GM10248 (cell line): ENCODE data around the gene GABRB3.

Experiments used
- CTCF ChIA-PET: fragments of 300-600 bp; sonication (Branson Sonifier 250); formaldehyde crosslinking; extraction: SDS; loops from one replicate; lab custom pipeline; 2021; ENCODE audit warnings: antibody characterized with exemption; lab: Yijun Ruan, JAX
- POLR2A ChIA-PET: fragments of 350-650 bp; sonication (Branson Sonifier 250); formaldehyde crosslinking; extraction: SDS; loops from one replicate; lab custom pipeline; 2020; ENCODE audit warnings: antibody characterized with exemption; lab: Yijun Ruan, JAX
- DNase-seq: peaks from one replicate; pipeline ENCODE4 v3.0.0; 2012; ENCODE audit errors: extremely low spot score
- CTCF ChIP-seq: IDR thresholded peaks from 2 replicates; pipeline ENCODE4 v1.5.1; 2012; ENCODE audit warnings: mild to moderate bottlenecking, low read depth; ENCODE audit errors: extremely low read depth, missing control alignments, control extremely low read depth

The GABRB3 gene

GRCh38 chr15:26656080-26656479, 116.8 kb downstream of the GABRB3 start:
- no peak for DNase-seq
- no peak for TF ChIP-seq CTCF
- ChIA-PET CTCF (no interaction called here), POLR2A (no interaction called here)

GRCh38 chr15:26651909-26652308, 121.0 kb downstream of the GABRB3 start:
- CTCF ChIA-PET, result no interaction called here
- POLR2A ChIA-PET, result no interaction called here
- no peak for TF ChIP-seq CTCF
- DNase-seq, result no peak

GRCh38 chr15:26648676-26649075, 124.2 kb downstream of the GABRB3 start:
- POLR2A ChIA-PET, result no interaction called here
- CTCF ChIA-PET, result no interaction called here
- TF ChIP-seq CTCF, result no peak

GRCh38 chr15:26644948-26645347, 127.9 kb downstream of the GABRB3 start:
- ChIA-PET CTCF (interaction anchor here (0.7 kb wide), 1 partner anchor 32 kb away, joined by 3 read pairs; no protein-coding TSS in a partner anchor), POLR2A (no interaction called here)
- no peak for TF ChIP-seq CTCF
- DNase-seq, result no peak

More at GRCh38 chr15:26648676-26649075, 124.2 kb downstream of the GABRB3 start:
- no peak for DNase-seq

- no peak for DNase-seq
- ChIA-PET POLR2A (no interaction called here), CTCF (interaction anchor here (1.3 to 1.5 kb wide), 2 partner anchors 9 to 11 kb away, joined by 3 read pairs; no protein-coding TSS in a partner anchor)
- TF ChIP-seq CTCF, result no peak
These were observed 131.7 kb downstream of the GABRB3 start for GRCh38 chr15:26641144-26641543.

- DNase-seq, result no peak
- CTCF ChIA-PET, result interaction anchor here (1.3 to 1.5 kb wide), 2 partner anchors 9 to 10 kb away, joined by 3 read pairs; no protein-coding TSS in a partner anchor
- POLR2A ChIA-PET, result no interaction called here
- no peak for TF ChIP-seq CTCF
These were observed 132.3 kb downstream of the GABRB3 start for GRCh38 chr15:26640601-26641000.
